Kidney (tissue), 14 donors: ENCODE measurements around the gene FIP1L1. TPM values are rescaled to one million over a fixed set of nuclear protein-coding genes. Genes with fewer than 3 reads are reported as not detected.
"Not testable (repeated sequence)": the region's sequence is repeated elsewhere in the genome, so short reads cannot be mapped to it uniquely, and the experiment has no call there.

Experiments used
- DNase-seq, 5 donors: peaks; one replicate each; pipeline ENCODE4 v3.0.0-alpha.2; 2013 to 2020
- FAIRE-seq: peaks from 2 replicates; lab custom pipeline; 2012; peaks lifted over from hg19 to GRCh38; lab: Jason Lieb, UNC
- H3K27ac ChIP-seq, 2 donors: one replicate each; pipeline ENCODE4 v1.7.0; 2013; ENCODE audit warnings: low read depth in 2 of 2, low read length in 2 of 2, inconsistent platforms in 1 of 2
- H3K27me3 ChIP-seq: one replicate; pipeline ENCODE4 v1.7.1; 2013; ENCODE audit warnings: low read length, inconsistent platforms; ENCODE audit not compliant: control insufficient read depth, insufficient read depth
- H3K36me3 ChIP-seq, 3 donors: one replicate each; pipeline versions ENCODE4 v1.7.0 to v1.7.1; 2013; ENCODE audit warnings: low read length in 3 of 3, control low read depth in 1 of 3, inconsistent platforms in 1 of 3; ENCODE audit not compliant: insufficient read depth in 3 of 3, control insufficient read depth in 2 of 3
- H3K4me1 ChIP-seq, 3 donors: one replicate each; pipeline versions ENCODE4 v1.7.0 to v1.7.1; 2013; ENCODE audit warnings: low read length in 3 of 3, inconsistent platforms in 1 of 3, low read depth in 1 of 3; ENCODE audit not compliant: control insufficient read depth in 2 of 3, insufficient read depth in 2 of 3
- H3K4me3 ChIP-seq, 3 donors: one replicate each; pipeline versions ENCODE4 v1.7.0 to v1.8.1; 2013; ENCODE audit warnings: low read length in 3 of 3, control low read depth in 1 of 3, inconsistent platforms in 1 of 3
- H3K9ac ChIP-seq, 3 donors: one replicate each; pipeline versions ENCODE4 v1.7.0 to v1.7.1; 2013; ENCODE audit warnings: low read length in 3 of 3, control low read depth in 1 of 3, inconsistent platforms in 1 of 3
- H3K9me3 ChIP-seq, 3 donors: one replicate each; pipeline versions ENCODE4 v1.7.0 to v1.7.1; 2013; ENCODE audit warnings: low read length in 3 of 3, control low read depth in 1 of 3, inconsistent platforms in 1 of 3; ENCODE audit not compliant: control insufficient read depth in 2 of 3, insufficient read depth in 1 of 3
- CTCF ChIP-seq: IDR thresholded peaks from 3 replicates; pipeline ENCODE4 v1.5.1; 2012; ENCODE audit warnings: mild to moderate bottlenecking, moderate library complexity, borderline replicate concordance; ENCODE audit not compliant: insufficient read depth; ENCODE audit errors: extremely low read depth
- intact Hi-C: fragments of 100-400 bp; cut with DNase I; formaldehyde crosslinking; loops from one replicate; pipeline ENCODE4 v1.11.1; 2022
- polyA plus RNA-seq: library from polyadenylated mRNA; stranded (reverse); fragments of 350-450 nt; fragmentation: Illumina TruSeq; extraction: RNeasy Lipid Tissue Mini Kit (QIAGEN cat#74804); gene quantifications from one replicate; pipeline ENCODE4 v1.2.3, GENCODE V29; 2014; ENCODE audit warnings: low read depth, low replicate concordance; ENCODE audit not compliant: insufficient read depth
- total RNA-seq: library from RNA; stranded (reverse); fragmentation: NEBNext Ultra II Directional; extraction: Animal tissue kit (Norgen Biotek cat#: 25700); gene quantifications from one replicate; pipeline ENCODE4 v1.2.1, GENCODE V29; 2021
- donor health status: control.
- donor health status: control.
- donor health status: control.
- donor health status: control.
- donor health status: control.
- donor health status: DM: yes; HTN: yes; CAD: no.
- donor health status: Normal renal cell carcinoma (clear cell type).

The FIP1L1 gene
- total and polyA plus RNA-seq, 2 donors from 2014 or later: 25.5 to 48.0 TPM

DNA sequence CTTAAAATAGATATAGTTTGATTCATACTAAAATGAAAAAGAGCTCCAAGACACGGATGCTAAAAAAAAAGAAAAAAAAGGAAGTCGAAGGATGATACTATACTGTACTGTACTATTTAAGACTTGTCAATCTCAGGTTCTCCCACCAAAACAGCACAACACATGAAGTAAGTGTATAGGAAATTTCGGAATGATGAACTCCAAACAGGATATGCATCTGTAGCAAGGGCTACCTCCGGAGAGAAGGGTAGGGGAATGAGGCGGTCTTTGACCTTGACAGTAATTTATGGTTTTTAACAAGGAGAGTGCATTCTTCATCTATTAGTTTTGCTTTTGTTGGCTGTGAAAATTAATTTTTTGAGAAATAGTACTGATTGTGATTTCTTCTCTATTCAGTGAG is 541 bp upstream of the FIP1L1 start:
- no peaks in the 10 kb centered on the region for H3K27me3 ChIP-seq
- H3K27ac ChIP-seq: peak overlapping the region; percentile 59 to 91
- FAIRE-seq (no peak), DNase-seq (peak in 1 of 5 donors; percentile 21)
- no peak for TF ChIP-seq CTCF
- H3K9ac ChIP-seq: peak overlapping the region in 2 of 3 donors; percentile 24 to 65
- peak overlapping the region; percentile 83 to 89 (median 87) for H3K4me3 ChIP-seq
- peaks cover 0 to 2% (median 0%) of the 10 kb centered on the region in 3 donors for H3K4me1 ChIP-seq
- no peaks in the 10 kb centered on the region for H3K36me3 ChIP-seq
- H3K9me3 ChIP-seq: no peaks in the 10 kb centered on the region
- intact Hi-C loops: no loop called here

DNA sequence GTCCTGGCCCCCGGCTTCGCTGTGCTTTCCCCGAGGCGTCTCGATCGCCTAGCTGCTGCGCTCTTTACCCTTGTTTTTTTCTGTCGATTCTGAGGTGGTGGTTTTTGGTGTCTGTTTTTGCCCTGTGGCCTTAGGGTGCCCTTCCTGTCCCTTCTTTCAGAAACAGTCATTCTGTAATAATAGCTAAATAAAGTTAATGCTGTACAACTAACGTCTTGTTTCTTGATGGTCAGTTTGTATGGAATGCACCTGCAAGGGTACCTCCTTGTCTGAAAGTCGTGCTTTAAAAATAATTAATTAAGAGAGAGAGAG is 686 bp downstream of the FIP1L1 start:
- DNase-seq (peak in 1 of 5 donors; percentile 31), FAIRE-seq (no peak)
- Histone ChIP-seq H3K27me3 (no peaks in the 10 kb centered on the region), H3K27ac (peak overlapping the region; percentile 91), H3K36me3 (peaks cover 0 to 3% (median 0%) of the 10 kb centered on the region in 3 donors), H3K4me3 (peak overlapping the region; percentile 83 to 89 (median 87)), H3K9me3 (no peaks in the 10 kb centered on the region), H3K4me1 (peaks cover 0 to 2% (median 0%) of the 10 kb centered on the region in 3 donors), H3K9ac (peak overlapping the region; percentile 76 to 92 (median 87))
- intact Hi-C loops: no loop called here
- TF ChIP-seq CTCF: no peak

GRCh38 chr4:53380221-53380620 is 2.8 kb downstream of the FIP1L1 start:
- no peak for DNase-seq
- no peak overlapping the region for H3K4me3 ChIP-seq
- intact Hi-C loops: no loop called here
- H3K9ac ChIP-seq: no peak overlapping the region
- TF ChIP-seq CTCF: no peak
- H3K9me3 ChIP-seq: no peaks in the 10 kb centered on the region
- peaks cover 0 to 3% (median 3%) of the 10 kb centered on the region in 3 donors for H3K36me3 ChIP-seq
- FAIRE-seq: no peak
- H3K27ac ChIP-seq: no peak overlapping the region
- no peaks in the 10 kb centered on the region for H3K27me3 ChIP-seq
- H3K4me1 ChIP-seq: peaks cover 0 to 2% (median 0%) of the 10 kb centered on the region in 3 donors

GRCh38 chr4:53409479-53409878 is 32.0 kb downstream of the FIP1L1 start:
- H3K36me3 ChIP-seq, H3K9ac ChIP-seq, H3K27me3 ChIP-seq, H3K4me1 ChIP-seq, H3K9me3 ChIP-seq, H3K4me3 ChIP-seq, FAIRE-seq, intact Hi-C loops, DNase-seq, H3K27ac ChIP-seq: not testable (repeated sequence)
